Neural progenitor cell (in vitro differentiated cells): Measurements from ENCODE around the gene SLC46A1.

Source experiments
- CTCF ChIP-seq: fragments of 200-600 bp; sonication (generic); IDR thresholded peaks from 2 replicates; pipeline ENCODE4 v1.5.1; 2017; ENCODE audit warnings: antibody characterized with exemption, mild to moderate bottlenecking
- EZH2 ChIP-seq: fragments of 200-600 bp; sonication (generic); IDR thresholded peaks from 2 replicates; pipeline ENCODE4 v1.6.1; 2017; ENCODE audit warnings: antibody characterized with exemption, mild to moderate bottlenecking, moderate library complexity
- EZH2phosphoT487 ChIP-seq: fragments of 200-600 bp; sonication (generic); IDR thresholded peaks from 2 replicates; pipeline ENCODE4 v1.6.1; 2017; ENCODE audit warnings: antibody characterized with exemption

GRCh38 chr17:28399808-28400207 lies 6.2 kb downstream of the SLC46A1 start:
- TF ChIP-seq CTCF = no peak
- TF ChIP-seq EZH2 = no peak
- no peak for TF ChIP-seq EZH2phosphoT487
